Putamen (tissue), 1 donor: ENCODE measurements around the gene BATF.
A peak's percentile ranks its signal among the peaks of the same experiment; 100 is the strongest.

ENCODE experiments used
- DNase-seq: peaks from one replicate; pipeline ENCODE4 v3.0.0-alpha.2; 2016; ENCODE audit warnings: low spot score

Gene BATF

DNA sequence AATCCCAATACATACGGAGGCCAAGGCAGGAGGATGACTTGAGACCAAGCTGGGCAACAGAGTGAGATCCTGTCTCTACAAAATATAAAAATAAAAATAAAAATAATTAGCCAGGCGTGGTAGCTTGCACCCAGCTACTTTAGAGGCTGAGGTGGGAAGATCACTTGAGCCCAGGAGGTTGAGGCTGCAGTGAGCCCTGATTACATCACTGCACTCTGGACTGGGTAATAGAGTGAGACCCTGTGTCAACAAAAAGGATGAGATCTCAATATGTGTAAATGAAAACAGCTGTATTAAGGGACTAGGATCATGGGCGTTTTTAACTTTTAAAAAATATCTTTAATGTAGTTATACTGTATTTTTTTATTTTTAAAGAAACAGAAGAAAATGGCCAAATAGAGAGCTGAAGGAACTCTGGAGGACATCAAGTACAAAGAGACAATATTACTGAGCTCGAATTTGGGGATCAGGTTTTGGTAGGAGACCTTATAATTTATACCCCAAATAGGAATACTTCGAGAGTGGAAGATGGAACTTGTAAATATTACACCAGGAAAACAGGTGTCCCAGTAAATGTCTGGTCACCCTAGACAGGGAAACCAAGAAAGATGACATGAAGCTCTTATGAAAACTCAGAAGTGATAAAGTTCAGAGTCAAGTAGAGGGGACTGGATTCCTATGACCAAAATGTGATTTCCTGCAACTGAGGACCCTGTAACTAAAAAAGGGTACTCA, 13.1 kb downstream of the BATF start:
- no peak for DNase-seq

DNA sequence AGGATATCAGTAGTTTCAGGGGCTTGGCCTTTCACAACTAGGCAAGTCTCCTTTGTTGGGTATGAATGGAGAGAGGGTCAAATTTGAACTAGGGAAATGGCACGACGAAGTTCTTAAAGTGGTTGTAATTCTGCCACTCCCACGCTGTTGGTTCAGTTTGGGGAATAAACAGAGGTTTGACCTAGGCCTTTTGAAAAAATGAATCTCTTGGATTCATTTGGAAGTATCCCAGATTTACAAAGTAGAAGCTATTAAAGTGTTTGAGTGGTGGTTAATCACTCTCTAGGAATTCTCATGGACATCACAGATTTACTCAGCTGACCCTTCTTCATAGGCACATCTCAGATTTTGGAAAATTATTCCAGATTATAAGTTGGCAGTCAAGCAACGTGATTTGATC, 14.8 kb downstream of the BATF start:
- no peak for DNase-seq

DNA sequence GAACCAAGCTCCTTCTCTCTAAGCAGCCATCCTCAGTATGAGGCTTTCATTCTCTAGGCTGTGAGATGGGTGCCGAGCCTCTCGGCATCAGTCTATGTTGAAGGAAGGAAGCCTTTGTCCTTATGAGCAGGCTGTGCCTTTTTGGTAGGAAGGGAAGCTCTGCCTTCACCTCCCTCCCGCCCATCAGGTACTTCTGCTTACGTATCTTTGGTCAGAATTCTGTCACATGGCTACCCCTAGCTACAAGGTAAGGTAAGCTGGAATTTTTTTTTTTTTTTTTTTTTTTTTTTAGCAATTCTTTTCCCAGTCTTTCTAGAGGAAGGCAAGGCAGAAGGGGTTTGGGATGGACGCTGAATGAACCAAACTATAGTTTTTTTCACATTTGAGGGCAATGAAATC, 16.9 kb downstream of the BATF start:
- no peak for DNase-seq

DNA sequence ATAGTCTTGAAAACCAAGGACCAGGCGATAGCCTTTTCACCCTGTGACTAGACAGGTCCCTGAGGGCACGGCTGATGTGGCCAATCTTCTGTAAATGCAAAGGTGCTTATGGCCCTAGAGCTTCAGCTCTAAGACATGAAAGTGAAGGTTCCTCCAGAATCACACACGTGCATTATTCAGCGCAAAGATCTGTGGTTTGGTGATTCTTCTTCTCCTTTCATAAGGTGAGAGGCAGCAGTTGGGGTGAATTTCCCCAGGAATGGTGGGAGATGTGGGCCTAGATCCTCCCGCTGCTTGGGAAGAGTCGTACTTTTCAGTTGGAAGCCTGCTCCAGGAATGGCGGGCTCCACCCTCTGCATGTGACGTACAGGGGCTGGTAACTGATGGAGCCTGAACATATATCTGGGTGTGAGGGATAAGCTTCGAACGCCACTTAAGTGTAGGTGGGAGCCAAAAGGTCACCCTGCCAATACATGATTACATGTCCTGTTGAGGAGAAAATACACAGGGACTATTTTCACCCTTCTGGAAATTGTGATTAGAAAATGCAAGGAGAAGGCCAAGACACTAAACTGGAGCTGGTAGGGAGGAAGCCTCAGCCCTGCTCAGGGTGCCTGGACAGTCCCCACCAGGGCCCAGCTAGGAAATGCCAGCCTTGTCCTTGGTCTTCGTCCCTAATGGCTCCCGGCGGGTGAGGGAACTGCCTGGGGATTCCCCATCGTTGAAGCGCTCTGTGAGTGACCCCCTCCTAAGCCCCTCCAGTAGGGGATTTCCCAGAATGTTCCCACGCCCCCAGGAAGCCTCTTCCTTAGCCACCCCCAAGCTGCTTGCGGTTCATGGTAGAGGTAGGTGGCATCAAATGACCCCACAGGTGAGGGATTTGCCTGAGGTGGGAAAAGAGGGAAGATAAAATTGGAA, 17.6 kb downstream of the BATF start:
- DNase-seq, result no peak

DNA sequence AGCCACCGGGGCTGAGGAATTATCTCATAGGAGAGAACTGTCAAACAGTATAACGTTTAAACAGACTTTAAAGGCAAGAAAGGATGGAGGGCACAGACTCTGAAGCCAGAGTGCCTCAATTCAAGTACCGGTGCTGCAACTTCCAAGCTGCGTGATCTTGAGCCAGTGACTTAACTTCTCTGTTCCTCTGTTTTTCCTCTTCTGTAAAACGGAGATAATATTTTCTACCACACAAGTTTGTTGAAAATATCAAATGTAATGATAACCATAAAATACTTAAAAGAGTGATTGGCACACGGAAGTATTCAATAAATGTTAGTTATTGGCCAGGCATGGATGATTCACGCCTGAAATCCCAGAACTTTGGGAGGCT, 18.2 kb downstream of the BATF start:
- DNase-seq, result no peak

DNA sequence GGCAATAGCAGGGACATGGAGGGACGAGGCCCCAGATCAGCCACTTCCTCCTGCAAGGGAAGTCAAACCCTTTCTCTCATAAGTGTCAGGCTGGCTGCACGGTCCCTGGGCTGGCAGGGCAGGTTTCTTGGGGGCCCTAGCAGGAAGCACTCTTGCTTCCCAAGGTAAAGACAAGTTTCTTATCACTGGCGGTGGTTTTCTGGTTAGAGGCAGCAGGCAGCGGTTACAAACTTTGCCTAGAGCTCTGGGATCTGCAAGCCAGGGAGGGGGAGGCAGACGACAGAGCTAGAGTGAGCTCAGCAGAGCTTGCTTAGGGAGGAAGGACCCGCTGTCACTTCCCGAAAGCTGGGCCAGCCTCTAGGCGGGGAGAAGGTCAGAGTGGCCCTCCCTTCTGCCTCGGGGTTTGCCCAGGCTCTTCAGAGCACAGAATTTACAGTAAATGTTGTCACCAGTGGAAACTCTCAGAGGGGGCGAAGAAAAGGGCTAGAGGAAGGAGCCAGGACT, 20.4 kb downstream of the BATF start:
- DNase-seq, result no peak

DNA sequence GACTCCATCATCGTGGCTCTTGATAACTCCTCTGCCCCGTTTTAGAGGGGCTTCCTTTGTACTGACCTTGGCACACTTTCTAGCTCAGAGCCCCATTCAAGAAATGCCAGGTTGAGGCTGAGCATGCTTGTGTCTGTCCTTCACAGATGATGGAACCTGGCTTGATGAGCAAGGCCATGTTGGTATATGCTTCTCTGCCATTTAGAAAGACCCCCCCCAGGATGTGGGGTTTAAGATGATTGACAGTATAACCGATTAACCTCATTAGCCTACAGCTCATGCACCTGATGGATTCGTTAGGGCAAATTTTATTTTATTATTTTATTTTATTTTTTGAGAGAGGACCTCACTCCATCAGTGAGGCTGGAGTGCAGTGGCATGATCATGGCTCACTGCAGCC, 21.0 kb downstream of the BATF start:
- DNase-seq, result no peak

DNA sequence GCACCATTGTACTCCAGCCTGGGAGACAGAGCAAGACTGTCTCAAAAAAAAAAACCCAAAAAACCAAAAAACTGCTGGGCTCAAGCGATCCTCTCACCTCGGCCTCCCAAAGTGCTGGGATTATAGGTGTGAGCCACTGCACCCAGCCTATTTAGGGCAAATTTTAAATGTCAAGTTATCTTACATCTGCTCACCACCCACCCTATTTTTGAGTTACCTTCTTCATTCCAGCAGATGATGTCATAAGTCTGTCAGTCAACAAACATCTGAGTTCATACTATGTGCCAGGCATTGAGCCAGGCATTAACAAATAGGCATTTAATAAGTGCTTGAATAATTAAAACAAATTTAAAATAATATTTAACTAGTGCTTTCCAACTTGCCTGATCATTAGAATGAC, 21.5 kb downstream of the BATF start:
- DNase-seq, result no peak

DNA sequence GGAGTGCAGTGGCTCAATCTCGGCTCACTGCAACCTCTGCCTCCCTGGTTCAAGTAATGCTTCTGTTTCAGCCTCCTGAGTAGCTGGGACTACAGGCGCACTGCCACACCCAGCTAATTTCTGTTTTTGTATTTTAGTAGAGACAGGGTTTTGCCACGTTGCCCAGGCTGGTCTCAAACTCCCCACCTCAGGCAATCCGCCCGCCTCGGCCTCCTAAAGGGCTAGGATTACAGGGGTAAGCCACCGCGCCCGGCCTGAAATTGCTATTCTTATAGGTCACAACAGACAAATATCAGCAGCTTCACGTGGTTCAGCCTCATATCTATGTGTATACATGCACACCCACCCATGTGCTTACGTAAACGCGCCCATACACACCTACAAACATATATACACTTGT, 23.6 kb downstream of the BATF start:
- DNase-seq, result no peak

DNA sequence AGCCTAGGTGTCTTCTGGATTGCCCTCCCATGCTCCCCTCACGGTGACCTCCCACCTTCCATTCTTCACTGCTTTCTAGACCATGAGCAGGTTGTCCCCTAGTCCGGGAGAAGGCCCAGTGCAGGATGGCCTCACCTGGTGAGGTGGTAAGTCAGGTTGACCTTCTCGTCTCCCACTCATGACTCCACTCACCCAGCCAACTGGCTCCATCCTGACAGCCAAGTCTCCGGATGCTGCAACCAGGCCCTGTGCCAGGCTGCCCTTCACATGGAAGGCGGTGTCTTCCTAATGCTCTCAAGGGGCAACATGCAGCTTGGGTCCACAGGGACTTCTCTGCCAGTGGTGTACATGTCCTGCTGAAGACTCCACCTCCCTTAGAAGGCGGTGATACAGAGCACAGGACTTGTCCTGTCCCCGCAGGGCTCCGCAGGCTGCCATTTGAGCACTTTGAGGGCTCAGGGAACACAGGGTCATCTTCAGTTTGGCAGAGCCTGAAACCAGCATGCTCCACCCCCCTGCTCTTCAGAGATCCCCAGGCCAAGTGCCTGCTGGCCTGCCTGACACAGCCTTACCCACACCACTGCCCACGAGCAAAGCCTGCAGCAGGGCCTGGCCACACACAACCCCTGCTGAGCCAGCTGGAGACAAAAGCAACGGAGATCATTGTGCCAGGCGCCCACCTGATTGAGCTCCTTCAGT, 25.4 kb downstream of the BATF start:
- DNase-seq, result no peak

DNA sequence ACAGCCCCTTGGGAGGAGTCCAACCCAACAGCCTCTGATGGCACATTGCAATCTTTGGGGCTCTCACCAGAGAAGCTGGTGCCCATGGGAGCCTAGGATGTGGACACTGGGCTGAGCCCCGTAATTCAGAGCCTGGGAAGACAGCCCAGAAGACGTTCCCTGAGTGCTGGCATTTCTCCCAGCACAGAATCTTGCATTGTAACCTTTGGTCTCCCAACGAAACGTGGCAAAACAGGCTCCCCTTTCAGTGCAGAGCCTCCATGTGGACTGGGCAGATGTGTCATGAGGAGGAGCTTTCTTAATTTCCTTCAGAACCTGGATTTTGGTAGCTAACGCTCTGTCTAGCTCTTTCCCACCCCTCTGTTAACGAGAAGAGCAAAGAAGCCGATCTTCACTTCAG, 26.3 kb downstream of the BATF start:
- no peak for DNase-seq

DNA sequence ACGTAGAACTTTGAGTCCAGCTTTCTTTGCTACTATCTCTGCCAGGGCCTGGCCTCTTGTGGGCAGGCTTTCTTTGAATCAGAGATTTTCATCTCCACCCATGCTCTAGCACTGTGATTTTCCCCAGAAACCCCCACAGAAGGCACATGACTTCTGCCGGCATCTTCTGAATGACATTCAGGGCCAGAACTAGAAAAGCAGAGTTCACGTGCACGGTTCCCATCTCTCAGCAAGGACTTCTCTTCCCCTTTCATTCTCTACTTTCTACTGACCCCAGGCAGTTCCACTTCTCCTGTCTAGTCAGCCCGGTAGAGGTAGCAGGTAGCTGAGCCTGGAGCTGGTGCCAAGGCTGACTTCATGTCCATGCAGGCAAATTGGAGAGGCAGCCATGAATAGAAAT, 26.9 kb downstream of the BATF start:
- no peak for DNase-seq

DNA sequence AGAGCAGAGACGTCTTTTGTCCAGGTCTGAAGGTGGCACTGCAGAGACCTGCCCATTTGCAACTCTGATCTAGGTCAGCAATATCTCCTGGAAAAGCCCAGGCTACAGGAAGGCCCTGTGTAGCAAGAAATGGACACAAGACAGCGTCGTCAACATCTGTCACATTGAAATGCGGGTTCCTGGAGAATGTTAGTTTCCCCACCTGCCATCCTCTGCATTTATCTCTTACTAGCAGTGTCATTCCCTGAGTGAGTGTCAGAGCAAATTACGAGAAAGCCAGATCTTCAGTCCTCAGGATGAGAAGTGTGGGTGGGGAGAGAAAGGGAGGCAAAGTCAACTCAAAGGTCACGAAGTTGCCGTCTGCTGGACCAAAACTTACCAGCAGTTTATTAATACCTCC, 28.8 kb downstream of the BATF start:
- no peak for DNase-seq

DNA sequence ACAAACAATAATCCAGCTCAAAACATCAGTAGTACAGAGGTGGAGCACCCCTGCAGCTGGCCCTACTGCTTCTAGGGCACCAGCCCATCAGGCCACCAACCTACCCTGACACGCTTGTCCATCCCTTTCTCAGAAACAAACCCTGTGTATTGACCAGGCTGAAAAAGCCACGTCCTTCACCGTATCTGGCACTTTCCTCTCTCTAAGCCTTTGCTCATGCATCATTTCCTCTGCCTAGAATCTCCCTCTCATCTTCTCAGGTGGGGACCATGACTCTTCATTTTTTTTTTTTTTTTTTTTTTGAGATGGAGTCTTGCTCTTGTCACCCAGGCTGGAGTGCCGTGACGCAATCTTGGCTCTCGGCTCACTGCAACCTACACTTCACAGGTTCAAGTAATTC, 30.9 kb downstream of the BATF start:
- DNase-seq, result no peak

DNA sequence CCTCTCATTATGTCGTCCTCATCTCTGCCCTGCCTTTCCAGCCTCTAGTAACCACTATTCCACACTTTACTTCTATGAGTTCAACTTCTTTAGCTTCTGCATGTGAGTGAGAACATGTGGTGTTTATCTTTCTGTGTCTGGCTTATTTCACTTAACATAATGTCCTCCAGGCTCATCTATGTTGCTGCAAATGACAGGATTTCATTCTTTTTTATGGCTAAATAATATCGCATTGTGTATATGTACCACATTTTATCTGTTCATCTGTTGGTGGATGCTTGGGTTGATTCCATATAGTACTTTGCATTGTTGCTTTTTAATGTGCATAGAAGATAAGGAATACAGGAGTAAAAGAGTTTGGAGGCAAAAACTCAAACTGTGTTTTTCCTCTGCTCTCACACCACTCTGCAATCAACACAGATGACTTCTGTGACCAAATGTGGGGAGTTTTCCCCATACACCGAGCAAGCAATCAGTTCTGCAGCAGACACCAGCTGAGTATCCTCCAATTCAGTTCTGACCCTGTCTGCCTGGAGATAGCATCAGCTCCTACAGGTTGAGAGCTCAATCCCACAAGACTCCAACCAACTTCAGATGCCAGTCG, 31.6 kb downstream of the BATF start:
- no peak for DNase-seq

DNA sequence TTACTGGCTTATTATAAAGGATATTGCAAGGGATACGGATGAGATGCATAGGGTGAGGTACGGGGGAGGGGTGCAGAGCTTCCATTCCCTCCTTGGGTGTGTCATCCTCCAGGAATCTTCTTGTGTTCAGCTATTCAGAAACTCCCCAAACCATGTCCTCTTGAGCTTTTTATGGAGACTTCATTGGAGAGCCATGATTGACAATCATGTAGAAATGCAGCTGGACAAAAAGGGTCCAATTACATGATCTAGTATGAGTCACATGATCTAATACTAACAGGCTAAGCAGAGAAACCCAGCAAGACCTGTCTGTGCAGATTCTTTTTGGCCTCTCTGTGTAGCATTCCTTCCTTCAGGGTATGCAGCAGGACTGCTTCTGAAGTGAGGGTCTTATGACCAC, 32.2 kb downstream of the BATF start:
- DNase-seq, result no peak

DNA sequence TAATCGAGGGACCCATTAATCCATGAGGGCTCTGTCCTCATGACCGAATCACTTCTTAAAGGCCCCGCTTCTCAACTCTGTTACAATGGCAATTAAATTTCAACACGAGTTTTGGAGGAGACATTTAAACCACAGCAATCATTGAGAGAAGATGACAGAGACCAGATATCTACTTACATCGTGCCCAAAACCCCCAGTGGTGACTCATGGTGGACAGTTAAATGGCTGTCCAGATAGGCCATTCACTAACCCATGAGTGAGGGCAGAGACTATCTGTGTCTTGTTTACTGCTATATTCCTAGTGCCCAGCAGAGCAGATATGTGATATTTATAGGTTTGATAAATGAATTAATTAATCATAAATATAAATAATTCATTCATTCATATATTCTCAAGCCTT, 36.2 kb downstream of the BATF start:
- no peak for DNase-seq

DNA sequence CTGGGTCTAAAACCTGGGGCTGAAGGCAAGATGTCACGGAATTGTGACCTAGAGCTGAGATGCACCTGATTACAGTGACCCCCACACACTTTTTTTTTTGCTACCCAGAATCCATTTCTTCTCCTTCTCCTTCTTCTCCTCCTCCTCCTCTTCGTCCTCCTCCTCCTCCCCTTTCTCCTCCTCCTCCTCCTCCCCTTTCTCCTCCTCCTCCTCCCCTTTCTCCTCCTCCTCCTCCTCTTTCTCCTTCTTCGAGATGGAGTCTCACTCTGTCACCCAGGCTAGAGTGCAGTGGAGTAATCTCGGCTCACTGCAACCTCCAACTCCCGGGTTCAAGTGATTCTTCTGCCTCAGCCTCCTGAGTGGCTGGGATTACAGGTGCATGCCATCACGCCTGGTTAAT, 36.8 kb downstream of the BATF start:
- DNase-seq, result no peak

DNA sequence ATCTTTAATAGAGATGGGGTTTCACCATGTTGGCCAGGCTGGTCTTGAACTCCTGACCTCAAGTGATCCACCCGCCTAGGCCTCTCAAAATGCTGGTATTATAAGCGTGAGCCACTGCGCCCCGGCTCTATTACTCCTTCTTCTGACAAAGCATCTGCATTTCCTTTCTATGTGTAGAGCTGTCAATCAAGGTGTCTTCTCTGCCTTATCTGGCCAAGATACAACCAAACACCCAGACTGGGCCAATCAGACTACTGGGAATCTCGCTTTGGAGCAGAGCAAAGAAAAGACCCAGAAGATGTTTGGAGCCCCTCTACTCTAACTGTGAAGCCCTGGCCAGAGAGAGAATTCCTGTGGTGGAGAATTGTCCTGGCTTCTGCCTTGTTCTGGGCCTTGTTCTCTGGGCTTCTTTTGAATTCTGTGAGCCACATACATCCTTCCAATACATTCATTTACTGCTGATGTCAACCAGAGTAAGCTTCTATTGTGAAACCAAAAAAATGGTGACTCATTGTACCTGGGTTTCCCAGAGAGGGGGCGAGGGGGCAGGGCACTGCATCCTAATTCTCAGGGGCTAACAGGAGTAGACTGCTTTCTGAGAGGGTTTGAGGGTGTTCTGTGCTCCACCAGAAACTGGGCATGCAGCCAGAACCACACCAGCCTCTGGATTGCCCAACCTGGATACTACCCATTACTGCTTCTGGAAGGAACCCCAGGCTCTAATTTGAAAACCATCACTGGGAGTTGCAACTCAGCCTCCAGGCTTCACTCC, 37.4 kb downstream of the BATF start:
- DNase-seq, result no peak

DNA sequence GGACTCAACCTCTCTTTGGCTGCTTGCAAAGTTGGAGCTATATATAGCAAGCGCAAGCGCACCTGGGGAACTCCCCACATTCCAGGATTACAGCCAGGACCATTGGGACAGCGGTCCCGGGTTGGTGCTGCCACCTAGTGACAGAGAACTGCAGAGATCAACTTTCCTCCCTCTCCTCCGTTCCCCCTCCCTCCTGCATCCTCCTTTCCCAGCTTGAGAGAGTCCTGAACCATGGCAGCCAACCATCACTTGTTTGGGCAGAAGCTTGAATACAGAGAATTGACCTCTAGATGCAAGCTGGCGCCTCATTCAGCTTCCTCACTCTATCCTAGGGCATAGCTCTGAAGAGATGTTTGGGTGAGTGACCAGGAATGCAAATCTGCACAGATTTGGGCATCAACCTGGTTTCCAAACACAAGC, 38.8 kb downstream of the BATF start:
- peak; percentile 53 for DNase-seq

DNA sequence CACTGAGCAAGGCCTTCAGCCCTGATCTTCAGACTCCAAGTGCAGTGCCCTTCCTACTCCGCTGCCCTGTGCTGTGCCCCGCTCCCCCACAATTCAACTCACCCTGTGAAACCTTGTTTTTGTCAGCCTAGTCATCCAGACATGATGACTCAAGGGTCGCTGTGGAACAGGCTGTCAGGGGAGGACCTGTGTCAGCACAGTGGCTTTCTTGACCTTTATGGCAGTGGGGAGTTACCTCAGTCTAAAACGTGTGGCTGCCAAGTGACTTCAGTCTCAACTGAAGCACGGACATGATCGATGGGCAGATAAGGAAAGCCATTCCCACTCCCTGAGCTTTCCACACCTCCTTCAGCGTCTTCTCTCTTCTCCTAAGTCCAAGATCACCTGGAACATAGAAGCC, 39.8 kb downstream of the BATF start:
- DNase-seq, result no peak

DNA sequence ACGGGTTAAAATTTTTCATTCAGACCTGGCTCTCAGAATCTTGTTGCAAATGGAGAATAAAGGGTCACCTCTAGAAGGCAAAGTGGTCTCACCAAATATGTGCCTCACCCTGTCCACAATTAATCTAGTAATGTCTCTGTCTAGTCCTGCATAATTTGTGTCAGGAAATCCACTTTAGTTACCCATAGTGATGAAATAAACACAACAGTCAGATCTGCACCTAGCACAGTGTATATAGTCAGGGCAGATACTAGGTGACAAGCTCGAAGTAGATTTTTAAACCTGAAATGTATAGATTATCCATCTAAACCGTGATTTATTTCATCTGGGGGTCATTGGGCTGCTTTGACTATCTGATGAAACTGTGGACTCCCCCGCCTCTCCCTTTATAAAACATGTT, 40.2 kb downstream of the BATF start:
- no peak for DNase-seq
